Heart left ventricle (tissue), 13 donors: ENCODE data around the gene OR3A1.

Experiments used
- CTCF ChIP-seq, 12 donors: fragments of 200-600 bp; sonication (generic) in 4 of 12; IDR thresholded peaks; one replicate each; pipeline versions ENCODE4 v1.5.0 to v1.8.0; 2018 to 2022; ENCODE audit warnings: antibody characterized with exemption in 12 of 12, mild to moderate bottlenecking in 5 of 12
- POLR2A ChIP-seq, 2 donors: fragments of 450-650 bp; IDR thresholded peaks; one replicate each; pipeline ENCODE4 v1.6.1; 2017; ENCODE audit warnings: antibody characterized with exemption in 2 of 2, mild to moderate bottlenecking in 2 of 2, moderate library complexity in 2 of 2
- donor health status: ischemic (EF 13 %, LVEDD 7.1; RV severe dilation, severe dysfunction).
- donor health status: DM: no; HTN: yes; CAD: no.
- donor health status: DM: no; HTN: no; CAD: no.
- donor health status: ischemic (EF 25% LVEDD 6.9; RV normal size, moderate dysfunction).
- donor health status: ischemic (EF 25% LVEDD 5.7; RV mildly dilated, moderate dysfunction).
- donor health status: ischemic (EF 35%, LVEDD 5.7; RV mildly dilated, moderate dysfunction).
- donor health status: nonischemic (EF 11% LVEDD 7.7; RV severe dilation, severe dysfunction).
- donor health status: DM: yes; HTN: yes; CAD: no.
- donor health status: PGD.
- donor health status: ischemic (EF 29% LVEDD 5.4; RV normal size, mild dysfunction).
- donor health status: nonischemic (EF 23%, LVEDD 6.1; RV moderate dilation, normal function).

GRCh38 chr17:3256575-3256974 lies 41.6 kb downstream of the OR3A1 start:
- TF ChIP-seq CTCF (IDR thresholded peaks at IDR 0.05) (no peak), POLR2A (IDR thresholded peaks at IDR 0.05) (no peak)
